ENCODE data around the gene NUDT22.

GRCh38 chr11:64264371-64264852 lies 38.3 kb downstream of the NUDT22 start:
- TF ChIP-seq CTCF (IDR thresholded peaks at IDR 0.05; ENCODE audit: low read depth, low read length) (no peak), MAX (IDR thresholded peaks at IDR 0.05; ENCODE audit: low read depth, low read length) (no peak), POLR2A (IDR thresholded peaks at IDR 0.05; ENCODE audit: extremely low read depth, insufficient read length) (no peak)
